NCI-H1417 (cell line): ENCODE measurements around the gene UTP15.

Experiments
- DNase-seq, 3 experiments: peaks; one replicate each; lab custom pipeline; 2025; lab: John Stamatoyannopoulos, UW

Gene UTP15

DNA sequence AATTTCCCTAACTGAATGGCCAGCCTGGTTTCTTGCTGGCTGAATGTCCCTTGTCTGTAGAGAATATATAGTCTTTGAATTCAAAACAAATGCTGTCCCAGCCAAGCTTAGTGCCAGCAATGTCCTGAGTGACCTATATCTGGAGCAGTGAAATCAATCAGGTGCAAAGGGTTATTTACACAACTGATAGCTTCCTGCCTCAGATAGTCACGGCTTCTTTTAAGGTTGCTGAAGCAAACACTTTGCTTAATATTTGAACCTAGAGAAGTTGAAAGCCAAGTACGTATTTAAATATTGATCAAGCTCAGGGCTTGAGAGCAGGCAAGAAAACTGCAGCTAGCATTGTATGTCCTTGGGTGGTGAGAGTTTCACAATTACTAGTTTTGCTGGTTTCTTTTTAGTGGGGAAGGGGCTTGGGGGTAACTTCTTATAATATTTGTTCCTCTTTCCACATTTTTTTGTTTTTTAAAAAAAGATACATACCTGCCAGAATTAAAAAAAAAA, 58.4 kb downstream of the UTP15 start:
- DNase-seq, result peak in 1 of 3 experiments; percentile 15

DNA sequence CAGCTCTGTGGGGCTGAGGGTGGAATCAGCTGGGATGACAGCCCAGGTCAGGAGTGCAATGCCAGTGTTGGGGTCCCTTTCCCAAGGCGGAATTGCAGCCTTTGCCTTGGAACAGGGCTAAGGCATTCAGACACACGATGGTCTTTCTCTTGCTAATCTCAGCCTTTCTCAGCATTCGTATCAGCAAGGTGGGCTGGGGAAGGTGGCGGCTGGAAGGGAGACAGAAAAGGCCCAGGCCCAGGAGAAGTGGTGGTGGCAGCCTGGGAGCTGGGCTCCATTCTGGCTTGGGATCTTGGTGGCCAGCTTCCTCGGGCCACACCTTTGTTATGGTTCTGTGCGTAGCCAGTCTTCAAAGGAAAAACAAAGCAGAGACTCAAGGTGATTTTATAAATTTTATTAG, 59.3 kb downstream of the UTP15 start:
- no peak for DNase-seq

DNA sequence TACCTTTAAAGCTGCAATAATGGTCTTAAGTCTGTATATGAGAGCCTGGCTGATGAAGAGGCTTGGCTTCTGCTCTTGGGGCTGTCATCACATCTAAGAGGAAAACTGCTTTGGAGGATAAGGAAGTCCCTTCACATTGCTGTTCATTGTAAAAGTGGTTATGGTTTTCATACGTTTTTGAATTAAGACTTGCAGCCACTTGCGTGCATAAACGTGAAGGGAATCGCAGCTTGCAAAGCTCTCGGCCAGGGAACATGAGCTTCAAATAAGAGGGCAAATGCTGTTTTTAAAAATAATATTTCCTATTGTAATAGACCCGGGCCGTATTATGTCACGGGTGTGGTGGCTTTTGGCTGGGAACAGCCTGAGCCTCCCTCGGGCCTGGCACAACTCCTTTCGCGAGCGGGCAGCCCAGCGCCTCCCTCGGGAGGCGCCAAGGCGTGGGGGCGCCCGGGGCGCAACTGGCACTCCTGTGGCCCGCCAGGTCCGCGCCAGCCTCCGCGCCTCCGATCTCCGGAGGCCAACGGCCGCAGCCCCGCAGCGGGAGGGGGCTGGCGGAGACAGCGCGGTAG, 59.9 kb downstream of the UTP15 start:
- DNase-seq, result no peak

GRCh38 chr5:73625944-73626811, 60.6 kb downstream of the UTP15 start, which contains the start of gene ARHGEF28:
ARHGEF28 (plus strand) TSS chr5:73626196; CDS start chr5:73684852, 58,656 bp downstream.
- peak; percentile 80 to 84 (median 82) for DNase-seq

- no peak for DNase-seq
These were observed 61.3 kb downstream of the UTP15 start for GRCh38 chr5:73626814-73627313.

- DNase-seq, result no peak
These were observed 63.9 kb downstream of the UTP15 start for GRCh38 chr5:73629456-73629855.

DNA sequence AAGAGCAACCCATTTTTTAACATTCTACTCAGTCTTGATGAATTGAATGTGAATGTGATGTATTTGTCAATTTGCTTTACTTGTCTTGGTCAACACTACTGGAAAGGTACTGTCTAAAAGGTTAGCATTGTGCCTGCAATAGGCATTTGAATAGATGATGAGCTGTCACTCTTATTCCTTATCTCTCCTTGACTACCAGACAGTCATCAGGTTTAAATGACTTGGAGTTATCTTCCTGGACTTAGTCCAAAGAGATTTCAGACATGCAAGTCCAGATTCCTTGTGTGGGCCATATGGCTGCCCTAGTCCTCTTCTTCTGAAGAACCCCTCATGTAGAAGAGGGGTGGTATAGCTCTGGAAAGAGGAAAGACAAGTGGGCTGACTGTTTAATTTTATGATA, 65.2 kb downstream of the UTP15 start:
- no peak for DNase-seq

DNA sequence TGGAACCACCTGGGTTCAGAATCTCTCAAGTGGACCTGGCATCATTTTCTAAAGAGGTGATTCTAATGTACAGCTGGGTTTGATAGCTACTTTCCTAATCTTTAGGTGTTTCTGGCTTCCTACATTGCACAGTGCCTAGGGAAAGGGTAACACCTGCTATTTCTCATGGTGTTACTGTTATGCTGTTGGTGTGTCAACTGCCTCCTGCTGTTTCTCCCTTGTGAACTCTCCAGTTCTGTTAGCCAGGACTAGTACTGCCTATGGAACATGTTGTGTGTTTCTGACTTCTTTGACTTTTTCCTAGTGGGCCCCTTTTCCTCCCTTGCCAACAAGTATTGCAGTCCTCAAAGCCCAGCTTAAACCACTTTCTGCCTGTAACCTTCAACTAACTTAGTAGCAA, 66.0 kb downstream of the UTP15 start:
- peak in 1 of 3 experiments; percentile 9 for DNase-seq
